ENCODE data around the gene IP6K1.

IP6K1 gene

DNA sequence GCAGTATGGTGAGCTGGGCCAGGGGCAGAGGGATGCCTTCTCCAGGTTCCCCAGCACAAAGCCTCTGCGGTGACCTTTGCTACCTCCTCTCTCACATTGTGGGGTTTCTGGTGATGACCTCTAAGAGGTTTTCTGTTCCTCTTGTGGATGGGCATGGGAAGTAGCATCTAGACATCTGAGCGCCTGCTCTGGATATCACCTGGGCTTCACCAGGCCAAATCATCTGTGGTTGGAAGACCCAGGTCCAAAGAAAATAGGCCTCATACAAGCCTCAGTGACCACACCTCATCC, 105.2 kb downstream of the IP6K1 start:
- DNase-seq (ENCODE audit: low spot score): no peak
- TF ChIP-seq, protein P1, sequence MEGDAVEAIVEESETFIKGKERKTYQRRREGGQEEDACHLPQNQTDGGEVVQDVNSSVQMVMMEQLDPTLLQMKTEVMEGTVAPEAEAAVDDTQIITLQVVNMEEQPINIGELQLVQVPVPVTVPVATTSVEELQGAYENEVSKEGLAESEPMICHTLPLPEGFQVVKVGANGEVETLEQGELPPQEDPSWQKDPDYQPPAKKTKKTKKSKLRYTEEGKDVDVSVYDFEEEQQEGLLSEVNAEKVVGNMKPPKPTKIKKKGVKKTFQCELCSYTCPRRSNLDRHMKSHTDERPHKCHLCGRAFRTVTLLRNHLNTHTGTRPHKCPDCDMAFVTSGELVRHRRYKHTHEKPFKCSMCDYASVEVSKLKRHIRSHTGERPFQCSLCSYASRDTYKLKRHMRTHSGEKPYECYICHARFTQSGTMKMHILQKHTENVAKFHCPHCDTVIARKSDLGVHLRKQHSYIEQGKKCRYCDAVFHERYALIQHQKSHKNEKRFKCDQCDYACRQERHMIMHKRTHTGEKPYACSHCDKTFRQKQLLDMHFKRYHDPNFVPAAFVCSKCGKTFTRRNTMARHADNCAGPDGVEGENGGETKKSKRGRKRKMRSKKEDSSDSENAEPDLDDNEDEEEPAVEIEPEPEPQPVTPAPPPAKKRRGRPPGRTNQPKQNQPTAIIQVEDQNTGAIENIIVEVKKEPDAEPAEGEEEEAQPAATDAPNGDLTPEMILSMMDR (IDR thresholded peaks at IDR 0.05; ENCODE audit: extremely low read depth, missing control alignments): no peak

DNA sequence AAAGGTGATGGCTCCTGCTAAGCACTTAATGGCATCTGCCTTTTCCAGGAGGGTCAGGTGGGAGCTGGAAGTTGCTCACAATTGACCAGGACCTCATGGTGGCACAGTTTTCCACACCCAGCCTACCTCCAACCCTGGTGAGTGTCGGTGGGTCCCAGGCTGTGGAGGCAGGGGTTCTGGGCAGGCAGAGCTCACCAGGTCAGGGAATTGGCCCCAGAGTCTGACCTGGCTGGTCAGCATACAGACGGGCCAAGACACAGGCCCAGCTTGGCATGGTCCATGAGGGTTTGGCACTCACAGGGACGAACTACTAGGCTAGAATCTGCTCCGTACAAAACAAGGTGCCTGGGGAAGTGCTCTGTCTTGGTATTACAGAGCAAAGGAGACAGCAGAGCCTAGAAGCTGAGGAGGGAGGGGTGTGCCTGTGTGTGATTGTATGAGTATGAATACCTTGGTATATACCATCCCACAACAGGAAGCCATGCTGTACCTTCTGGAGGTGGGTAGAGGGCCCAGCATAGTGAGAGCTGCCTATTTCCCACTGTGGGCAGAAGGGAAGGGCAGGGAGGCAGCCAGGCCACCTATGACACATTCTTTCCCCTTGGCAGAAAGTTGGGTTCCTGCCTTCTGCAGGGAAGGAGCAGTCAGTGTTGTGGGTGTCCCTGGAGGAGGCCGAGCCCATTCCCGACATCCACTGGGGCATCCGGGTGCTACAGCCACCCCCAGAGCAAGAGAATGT, 105.7 kb downstream of the IP6K1 start:
- TF ChIP-seq, protein P1 (IDR thresholded peaks at IDR 0.05; ENCODE audit: extremely low read depth, missing control alignments): no peak
- DNase-seq (ENCODE audit: low spot score): no peak

DNA sequence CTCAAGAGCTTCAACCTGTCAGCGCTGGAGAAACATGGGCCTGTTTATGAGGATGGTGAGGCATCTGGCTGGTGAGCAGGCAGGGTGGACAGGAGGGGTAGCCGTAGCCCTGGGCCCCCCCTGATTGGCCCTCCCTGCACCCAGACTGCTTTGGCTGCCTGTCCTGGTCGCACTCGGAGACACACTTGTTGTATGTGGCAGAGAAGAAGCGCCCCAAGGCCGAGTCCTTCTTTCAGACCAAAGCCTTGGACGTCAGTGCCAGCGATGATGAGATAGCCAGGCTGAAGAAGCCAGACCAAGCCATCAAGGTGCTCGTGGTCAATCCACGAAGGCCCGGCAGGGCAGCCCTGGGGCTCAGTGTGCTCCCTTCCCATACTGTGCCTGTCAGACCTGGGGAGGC, 110.4 kb downstream of the IP6K1 start:
- TF ChIP-seq, protein P1 (IDR thresholded peaks at IDR 0.05; ENCODE audit: extremely low read depth, missing control alignments): no peak
- no peak for DNase-seq (ENCODE audit: low spot score)

DNA sequence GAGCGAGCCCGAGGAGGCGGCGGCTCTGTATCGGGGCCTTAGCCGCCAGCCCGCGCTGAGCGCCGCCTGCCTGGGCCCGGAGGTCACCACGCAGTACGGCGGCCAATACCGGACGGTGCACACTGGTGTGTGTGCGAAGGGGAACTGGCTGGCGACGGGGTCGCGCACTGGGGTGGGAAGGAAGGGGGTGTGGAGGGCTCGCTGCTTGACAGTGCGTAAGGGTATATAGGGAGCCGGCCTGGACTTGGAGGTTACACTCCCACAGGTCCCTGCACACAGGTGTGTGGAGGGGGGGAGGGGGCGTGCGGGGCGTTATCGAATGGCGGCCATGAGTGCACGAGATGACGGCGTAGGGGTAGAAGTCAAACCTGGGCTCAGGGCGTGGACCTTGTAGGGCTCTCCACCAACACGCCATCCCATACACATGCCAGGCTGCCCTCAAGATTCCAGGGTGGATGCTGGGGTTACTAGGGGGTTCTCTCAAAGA, 111.8 kb downstream of the IP6K1 start:
- no peak for DNase-seq (ENCODE audit: low spot score)
- TF ChIP-seq, protein P1 (IDR thresholded peaks at IDR 0.05; ENCODE audit: extremely low read depth, missing control alignments): no peak
